ENCODE measurements around the gene ADARB2.
A peak's percentile ranks its signal among the peaks of the same experiment; 100 is the strongest.

ADARB2 gene

GRCh38 chr10:1153805-1154351, 583.4 kb downstream of the ADARB2 start:
- no peak for DNase-seq
- no peak for ATAC-seq

DNA sequence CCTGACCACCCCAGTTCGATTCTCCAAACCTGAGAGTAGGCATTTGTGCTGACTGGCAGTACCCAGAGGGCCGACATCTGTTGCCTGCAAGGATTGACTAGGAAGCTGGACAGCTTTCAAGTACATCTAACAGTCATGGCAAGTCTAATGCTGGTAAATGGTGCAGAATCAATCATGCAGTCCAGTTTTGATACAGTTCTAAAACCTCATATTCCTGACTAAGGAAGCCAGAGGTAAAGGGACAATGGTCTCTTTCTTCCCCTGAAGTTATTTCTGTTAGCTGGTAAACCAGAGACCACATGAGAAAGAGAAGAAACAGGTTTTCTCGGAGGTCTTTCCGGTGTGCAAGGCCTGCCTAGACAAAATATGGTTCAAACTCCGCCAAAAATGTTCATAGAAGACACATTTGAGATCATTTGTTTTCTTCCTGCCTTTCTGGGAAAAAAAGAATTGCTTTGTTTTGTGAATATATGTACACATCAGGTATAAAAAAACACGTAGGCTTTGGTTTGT, 584.0 kb downstream of the ADARB2 start:
- no peak for ATAC-seq

GRCh38 chr10:1152386-1153250, 584.7 kb downstream of the ADARB2 start:
- ATAC-seq (no peak), DNase-seq (no peak)

More for the DNA sequence above, 584.0 kb downstream of the ADARB2 start:
- DNase-seq = no peak

DNA sequence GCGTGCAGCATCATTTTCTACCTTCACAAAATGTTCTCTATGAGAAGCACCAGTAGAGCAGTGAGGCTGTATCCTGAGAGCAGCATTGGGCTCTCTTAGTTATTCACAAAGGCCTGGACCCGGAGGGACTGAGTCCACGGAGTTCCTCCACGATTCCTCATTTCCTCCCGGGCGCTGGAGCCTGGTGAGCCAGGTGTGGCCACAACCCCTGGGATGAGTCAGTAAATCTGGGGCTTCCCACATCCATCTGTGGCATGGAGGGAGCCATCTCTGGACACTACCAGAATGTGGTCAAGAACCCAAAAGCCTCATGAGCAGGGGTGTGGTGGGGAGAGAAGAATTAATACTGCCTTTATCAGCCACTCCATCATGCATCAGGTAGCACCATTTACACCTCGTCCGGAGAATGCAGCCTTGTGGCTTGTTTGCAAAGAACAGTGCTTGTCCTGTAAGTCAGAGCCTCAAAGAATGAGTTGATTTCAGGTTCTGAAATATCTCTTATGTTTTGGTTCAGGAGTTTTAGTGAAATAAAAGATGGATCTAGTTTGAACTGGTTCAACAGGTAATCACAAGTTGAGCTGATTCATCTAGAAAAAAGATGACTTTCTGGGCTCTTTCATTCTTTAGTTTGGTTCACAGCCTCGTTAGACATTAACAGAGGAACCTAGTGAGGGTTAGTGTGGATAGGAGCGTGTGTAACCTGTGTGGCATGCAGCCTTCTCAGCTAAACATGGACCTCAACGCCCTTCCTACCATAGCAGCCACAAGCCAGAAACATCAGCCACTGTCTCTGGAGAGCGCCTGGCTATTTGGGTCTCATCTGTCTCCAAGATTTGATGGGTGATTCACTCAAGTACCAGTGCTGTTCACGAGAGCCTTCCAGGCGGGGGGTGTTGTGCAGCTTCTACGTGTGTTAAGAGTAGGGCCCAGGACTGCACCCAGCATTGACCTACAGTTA, 586.0 kb downstream of the ADARB2 start:
- no peak for ATAC-seq
- no peak for DNase-seq

DNA sequence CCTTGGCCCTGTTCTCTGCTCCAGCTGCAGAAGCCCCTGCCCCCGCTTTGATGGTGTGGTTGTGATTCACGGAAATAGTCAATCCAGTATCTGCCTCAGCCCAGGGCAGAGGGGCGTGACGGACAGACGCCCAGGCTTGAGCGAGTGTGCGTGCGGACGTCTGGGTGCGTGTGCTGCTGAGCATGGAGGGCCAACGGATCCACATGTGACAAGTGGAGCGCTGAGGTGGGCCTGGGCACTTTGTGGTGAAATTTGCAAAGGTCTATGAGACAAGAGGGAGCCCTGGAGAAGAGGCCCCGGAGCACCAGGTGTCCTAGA, 586.7 kb downstream of the ADARB2 start:
- DNase-seq (no peak), ATAC-seq (no peak)

DNA sequence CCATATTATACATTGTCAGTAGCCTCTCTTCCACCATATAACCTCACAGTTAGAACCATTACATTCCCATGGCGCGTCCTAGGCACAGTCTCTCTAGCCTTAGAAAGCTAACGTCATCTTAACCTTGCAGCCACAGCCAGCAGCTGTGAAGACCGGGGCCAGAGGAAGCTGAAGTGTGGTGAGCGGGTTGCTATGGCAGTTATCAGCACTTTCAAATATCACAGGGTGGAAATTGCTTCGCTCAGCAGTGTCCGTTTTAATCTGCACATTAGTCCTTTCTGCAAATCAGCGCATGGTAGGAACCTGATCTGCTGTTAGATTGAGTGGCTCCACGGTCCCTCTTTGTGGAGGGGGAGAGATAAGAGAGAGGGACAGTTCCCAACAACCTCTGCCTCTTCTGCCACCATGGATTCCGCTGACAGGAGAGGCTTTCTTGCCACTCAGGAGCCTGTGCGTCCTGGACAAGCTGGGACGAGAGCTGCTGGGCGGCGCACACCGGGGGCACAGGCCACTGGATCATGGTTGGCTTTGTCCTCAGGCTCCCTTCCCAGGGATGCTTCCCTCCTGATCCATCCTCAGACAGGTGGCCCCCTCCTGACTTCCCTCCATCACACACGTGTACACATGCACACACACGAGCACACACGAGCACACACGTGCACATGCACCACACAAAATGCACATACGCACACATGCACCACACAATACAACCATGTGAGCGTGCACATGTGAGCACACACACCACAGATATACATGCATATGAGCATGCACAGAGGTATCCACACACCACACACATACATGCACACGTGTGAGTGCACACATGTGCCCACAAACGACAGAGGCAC, 587.3 kb downstream of the ADARB2 start:
- DNase-seq = peak; percentile 21
- peak; percentile 74 for ATAC-seq

GRCh38 chr10:1148855-1149605, 588.3 kb downstream of the ADARB2 start:
- ATAC-seq = no peak
- no peak for DNase-seq

- ATAC-seq (no peak), DNase-seq (no peak)
Measured at GRCh38 chr10:1147810-1148209, 589.5 kb downstream of the ADARB2 start.

GRCh38 chr10:1142596-1142995, 594.7 kb downstream of the ADARB2 start:
- ATAC-seq (peak; percentile 40), DNase-seq (peak; percentile 20)

- DNase-seq (no peak), ATAC-seq (no peak)
Measured at GRCh38 chr10:1141701-1142100, 595.6 kb downstream of the ADARB2 start.

DNA sequence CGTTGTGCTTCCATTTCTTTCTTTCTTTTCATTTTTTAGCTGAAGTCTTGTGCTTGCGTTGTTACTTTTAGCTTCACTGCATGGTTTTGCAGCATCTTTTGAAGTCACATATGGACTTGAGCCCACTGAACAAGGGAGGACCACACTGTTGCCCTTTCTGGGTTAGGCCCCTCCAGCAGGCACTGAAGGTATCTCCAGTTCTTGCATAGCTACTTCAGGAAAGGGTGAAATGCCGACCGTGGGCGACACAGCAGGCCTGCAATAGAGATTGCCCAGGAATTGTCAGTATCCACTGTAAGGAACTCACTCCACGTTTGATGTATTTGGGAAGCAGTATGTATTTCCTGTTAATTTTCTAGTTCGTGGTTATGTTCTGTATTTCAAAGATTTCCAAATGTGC, 596.1 kb downstream of the ADARB2 start:
- ATAC-seq (no peak), DNase-seq (no peak)

DNA sequence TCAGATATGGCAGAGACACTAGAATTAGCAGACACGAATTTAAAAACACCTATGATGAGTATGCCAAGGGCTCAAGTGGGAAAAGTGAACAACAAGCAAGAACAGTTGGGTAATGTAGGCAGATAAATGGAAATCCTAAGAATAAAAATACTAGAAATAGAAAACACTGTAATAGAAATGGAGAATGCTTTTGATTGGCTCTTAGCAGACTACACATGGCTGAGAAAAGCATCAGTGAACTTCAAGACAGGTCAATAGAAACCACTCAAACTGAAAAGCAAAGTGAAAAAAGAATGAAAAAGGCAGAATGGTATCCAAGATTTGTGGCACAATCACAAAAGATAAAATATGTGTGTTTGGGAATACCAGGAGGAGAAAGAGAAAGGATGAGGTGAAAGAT, 598.8 kb downstream of the ADARB2 start:
- no peak for ATAC-seq
- DNase-seq = no peak

DNA sequence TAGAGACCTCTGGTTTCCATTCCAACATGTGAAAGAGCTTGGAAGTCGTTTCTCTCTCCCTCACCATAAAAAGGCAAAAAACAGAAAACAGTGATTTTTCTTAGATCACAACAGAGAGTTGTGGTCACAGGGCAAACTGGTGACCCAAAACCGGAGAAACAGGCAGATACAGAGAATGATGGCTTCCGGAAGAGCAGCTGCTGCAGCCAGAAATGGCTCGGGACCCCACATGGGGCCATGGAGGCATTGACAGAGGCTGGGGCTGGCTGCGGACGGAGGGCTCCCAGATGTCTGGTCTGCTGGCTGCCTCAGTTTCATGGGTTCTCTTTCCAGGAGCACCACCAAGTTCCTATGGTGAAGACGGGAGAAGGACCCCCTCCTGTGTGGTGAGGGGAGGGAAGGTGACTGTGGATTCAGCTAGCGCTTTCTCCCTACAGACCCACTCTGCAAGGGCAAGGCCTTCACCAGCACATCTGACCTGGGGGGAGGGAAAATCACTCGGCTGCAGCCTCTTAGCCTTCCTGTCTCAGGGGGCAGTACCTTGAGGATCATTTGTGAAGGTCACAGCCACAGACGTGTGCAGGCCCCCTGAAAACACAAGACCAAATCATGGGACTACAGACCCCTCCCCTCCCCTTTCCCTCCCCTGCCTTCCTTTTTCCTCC, 599.7 kb downstream of the ADARB2 start:
- ATAC-seq (no peak), DNase-seq (no peak)

GRCh38 chr10:1136268-1136667, 601.1 kb downstream of the ADARB2 start:
- ATAC-seq (no peak), DNase-seq (no peak)

- DNase-seq (no peak), ATAC-seq (no peak)
Measured at GRCh38 chr10:1134156-1134555, 603.2 kb downstream of the ADARB2 start.

DNA sequence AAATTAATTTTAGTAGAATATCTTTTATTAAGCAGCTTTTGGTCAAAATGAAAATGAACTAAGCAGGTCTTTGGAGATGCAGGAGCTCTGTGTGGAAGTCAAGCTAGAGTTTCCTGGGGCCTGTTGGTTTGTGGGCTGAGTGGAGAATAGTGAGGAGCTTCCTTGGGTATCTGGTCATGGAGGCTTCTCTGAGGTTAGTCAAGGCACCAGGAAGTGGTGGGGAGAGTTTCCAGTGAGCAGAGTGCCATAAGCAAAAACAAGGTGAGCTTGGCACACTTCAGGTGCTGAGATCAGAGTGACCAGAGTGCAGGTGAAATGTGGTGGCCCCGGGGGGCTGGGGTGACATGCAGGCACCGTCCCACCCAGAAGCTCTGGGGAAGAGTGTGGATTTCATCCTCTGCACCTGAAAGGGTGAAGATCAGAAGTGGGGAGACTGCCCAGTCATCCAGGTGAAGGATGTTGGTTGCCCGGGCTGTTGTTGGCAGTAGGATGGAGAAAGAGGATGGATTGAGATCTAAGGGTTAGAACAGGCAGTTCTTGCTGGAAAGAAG, 603.8 kb downstream of the ADARB2 start:
- ATAC-seq = no peak
- DNase-seq = no peak

GRCh38 chr10:1132584-1132983, 604.7 kb downstream of the ADARB2 start:
- ATAC-seq (no peak), DNase-seq (no peak)

DNA sequence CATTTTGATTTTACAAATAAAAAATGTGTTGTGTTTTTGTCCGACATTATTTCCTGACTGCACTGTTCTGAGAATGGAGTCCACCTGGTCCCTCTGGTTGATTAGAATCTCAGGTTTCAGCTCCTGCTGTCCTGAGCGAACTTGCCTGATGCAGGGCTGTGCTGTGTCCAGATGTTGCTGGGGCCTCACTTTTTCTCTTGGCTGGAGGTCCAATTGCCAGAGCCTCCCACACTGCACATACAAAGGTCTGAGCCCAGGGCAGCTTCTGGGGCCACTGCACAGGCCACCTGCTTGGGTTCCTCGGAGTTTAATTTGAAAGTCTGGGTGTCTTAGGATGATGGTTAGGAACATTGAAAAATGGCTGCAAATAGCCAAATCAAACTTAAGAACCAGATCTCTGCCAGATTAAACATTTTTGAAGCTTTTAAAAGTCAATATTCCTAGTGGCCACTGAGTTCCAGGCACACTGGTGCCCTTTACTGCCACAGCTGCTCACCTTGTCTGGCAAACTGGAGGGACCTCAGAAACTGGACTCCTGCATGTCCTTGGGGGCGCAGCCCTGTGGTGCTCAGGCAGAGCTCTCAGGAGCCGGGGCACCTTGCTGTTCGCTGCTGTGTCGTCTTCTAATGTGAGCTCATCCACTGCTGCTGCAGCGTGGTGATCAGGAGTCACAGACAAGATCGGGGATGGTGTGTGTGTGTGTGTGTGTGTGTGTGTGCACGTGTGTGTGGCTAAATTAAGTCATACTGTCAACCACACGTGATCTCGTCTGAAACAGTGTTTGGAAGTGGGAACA, 606.1 kb downstream of the ADARB2 start:
- ATAC-seq (no peak), DNase-seq (no peak)

- ATAC-seq = no peak
- no peak for DNase-seq
Measured at GRCh38 chr10:1130226-1130625, 607.1 kb downstream of the ADARB2 start.
